NCI-H524 (cell line): ENCODE measurements around the gene ZFP36.
"Not testable (repeated sequence)": the region's sequence is repeated elsewhere in the genome, so short reads cannot be mapped to it uniquely, and the experiment has no call there.

Experiments
- DNase-seq, 2 experiments: peaks; one replicate each; lab custom pipeline; 2025; lab: John Stamatoyannopoulos, UW

Gene ZFP36, protein sequence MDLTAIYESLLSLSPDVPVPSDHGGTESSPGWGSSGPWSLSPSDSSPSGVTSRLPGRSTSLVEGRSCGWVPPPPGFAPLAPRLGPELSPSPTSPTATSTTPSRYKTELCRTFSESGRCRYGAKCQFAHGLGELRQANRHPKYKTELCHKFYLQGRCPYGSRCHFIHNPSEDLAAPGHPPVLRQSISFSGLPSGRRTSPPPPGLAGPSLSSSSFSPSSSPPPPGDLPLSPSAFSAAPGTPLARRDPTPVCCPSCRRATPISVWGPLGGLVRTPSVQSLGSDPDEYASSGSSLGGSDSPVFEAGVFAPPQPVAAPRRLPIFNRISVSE

GRCh38 chr19:39406656-39407409 is at the start of gene ZFP36:
Gene ZFP36 (plus strand): TSS chr19:39406847. CDS start chr19:39406905, 58 bp downstream.
- peak in 1 of 2 experiments; percentile 59 for DNase-seq

- DNase-seq: no peak
These were observed 47.6 kb upstream of the ZFP36 start for GRCh38 chr19:39359026-39359425.

DNA sequence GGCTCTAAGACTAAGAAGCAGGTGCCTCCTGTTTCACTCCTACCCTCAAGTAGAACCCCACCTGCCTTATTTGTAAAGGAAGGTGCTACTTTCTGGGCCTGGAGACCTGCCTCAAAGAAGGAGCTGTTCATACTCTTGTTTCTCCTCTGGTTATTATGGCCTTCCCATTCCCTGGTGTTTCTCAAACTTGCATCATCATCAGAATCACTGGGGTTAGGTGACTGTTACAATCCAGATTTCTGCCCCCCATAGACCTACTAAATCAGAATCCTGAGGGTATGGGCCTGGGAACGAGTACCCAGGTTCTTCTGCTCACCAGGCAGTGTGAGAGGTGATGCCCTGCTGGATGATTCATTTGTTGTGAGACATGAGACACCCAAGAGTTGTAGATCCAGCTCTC is 46.0 kb upstream of the ZFP36 start:
- DNase-seq: no peak

DNA sequence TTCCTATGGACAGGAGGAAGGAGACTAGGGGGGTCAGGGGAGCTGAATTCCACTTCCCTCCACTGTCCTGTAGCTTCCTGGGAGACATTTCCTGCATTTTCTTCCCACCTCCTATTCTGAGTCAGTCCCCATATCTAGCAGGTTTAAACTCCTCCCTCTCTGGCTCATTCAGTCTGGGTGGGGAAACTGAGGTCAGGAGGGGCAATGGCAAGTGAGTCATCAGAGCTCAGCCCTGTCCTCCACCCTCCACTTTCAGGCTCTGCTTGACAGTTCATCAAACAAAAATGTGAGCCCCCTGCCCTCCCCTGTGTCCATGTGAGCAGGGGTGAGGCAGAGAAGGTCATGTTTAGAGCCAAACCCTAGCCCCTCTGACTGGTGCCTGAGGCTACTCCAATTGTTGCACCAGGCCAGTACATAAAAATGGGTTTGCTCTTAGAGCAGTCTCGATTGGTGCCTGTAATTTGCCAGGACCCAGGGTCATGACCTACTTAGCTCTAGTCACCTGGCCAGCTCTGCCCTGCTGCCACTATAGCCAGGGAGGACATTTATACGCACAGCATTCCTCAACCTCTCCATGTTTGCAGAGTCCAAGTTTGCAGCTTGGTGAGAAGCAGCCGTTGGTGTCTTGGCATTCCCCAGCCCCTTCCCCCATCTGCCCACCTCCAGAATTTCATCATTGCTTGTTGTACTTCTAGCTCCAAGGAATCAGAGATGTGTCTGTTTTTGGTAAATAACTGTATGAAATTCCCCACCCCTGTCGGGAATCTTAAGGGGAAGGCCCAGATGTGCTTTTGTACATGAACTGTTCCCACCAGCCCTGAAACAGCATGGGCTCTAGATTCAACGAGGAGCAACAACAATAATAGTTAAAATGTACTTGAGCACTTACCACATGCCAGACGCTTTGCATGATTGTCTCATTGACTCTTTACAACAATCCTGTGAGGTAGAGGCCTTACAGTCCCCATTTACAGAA is 43.7 kb upstream of the ZFP36 start:
- no peak for DNase-seq

DNA sequence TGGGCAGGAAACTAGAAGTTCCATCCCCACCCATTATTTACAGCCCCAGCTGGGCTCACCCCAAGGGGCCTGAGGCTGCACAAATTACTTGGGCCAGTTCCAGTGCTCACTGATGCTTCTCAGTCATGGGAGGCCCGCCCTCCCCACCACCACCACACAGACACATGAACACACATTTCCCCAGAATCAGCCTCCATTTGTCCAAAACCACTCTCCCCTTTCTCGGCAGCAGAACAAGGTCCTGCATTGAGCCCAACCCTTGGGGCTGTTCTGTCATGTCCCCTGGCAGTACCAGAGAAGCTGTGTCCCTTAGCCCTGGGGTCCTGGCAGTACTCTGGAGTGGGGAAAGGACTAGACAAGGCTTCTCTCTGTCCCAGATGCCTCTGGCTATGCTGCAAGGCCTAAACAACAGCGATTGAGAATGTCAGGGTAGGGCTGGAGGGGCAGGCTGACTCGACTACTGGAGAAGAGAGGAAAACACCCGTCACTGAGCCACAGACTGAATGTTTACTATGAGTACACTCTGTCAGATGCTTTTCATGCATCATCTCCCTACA is 42.7 kb upstream of the ZFP36 start:
- DNase-seq: no peak

DNA sequence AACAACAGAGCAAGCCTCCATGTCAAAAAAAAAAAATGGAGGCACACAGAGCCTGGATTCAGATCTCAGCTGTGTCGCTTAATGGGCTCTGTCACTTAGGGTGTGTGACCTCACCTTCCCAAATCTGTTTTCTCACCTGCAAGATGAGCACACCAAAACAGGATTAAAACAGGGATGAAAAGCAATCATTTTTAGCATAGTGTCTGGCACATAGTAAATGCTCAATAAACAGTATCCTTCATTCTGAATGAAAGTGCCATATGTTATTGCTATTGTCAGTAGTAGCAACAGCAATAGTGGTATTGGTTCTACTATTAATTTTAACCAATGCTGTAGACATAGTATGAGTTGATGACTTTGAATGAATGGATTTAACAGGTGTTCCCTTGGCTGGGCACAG is 41.1 kb upstream of the ZFP36 start:
- no peak for DNase-seq

- no peak for DNase-seq
These were observed 37.4 kb upstream of the ZFP36 start for GRCh38 chr19:39369200-39369599.

GRCh38 chr19:39370735-39371134 is 35.9 kb upstream of the ZFP36 start:
- no peak for DNase-seq

- DNase-seq: no peak
These were observed 34.4 kb upstream of the ZFP36 start for GRCh38 chr19:39372047-39372802.

DNA sequence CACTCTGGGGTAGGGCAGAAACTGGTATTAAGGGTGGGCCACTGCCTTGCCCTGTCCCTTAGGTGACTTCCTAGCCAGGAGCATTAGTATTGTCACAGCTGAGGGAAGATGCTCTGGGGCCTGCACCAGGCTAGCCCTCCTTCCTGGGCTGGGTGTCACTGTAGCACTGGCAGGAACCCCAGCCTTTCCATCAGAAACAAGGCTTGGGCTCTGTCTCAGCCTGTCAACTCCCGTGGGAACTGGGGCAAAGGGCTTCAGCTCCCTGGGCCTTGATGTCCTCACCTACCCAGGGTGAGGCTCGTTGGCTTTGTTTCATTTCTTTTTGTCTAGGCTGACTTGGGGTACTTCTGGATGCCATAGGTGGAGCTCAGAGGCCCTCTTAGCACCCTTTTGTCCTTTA is 33.7 kb upstream of the ZFP36 start:
- no peak for DNase-seq

DNA sequence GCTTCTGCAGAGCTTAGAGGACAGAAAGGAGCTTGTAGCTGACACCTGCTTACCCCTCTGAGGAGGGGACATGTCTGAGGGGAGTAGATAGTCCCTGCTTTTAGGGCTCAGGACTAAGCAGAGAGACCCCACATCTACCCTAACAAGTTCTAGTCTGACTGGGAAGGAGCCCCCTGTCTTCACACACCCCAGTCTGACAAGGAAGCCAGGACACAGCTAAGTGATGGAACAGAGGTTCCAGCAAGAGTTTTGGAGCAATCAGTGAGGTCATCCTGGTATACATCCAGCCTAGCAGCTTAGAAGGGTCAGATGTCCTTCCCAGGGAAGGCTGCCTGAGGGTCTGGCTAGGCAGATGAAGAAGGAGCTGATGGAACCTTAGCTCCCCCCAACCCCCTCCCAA is 30.7 kb upstream of the ZFP36 start:
- DNase-seq: no peak

DNA sequence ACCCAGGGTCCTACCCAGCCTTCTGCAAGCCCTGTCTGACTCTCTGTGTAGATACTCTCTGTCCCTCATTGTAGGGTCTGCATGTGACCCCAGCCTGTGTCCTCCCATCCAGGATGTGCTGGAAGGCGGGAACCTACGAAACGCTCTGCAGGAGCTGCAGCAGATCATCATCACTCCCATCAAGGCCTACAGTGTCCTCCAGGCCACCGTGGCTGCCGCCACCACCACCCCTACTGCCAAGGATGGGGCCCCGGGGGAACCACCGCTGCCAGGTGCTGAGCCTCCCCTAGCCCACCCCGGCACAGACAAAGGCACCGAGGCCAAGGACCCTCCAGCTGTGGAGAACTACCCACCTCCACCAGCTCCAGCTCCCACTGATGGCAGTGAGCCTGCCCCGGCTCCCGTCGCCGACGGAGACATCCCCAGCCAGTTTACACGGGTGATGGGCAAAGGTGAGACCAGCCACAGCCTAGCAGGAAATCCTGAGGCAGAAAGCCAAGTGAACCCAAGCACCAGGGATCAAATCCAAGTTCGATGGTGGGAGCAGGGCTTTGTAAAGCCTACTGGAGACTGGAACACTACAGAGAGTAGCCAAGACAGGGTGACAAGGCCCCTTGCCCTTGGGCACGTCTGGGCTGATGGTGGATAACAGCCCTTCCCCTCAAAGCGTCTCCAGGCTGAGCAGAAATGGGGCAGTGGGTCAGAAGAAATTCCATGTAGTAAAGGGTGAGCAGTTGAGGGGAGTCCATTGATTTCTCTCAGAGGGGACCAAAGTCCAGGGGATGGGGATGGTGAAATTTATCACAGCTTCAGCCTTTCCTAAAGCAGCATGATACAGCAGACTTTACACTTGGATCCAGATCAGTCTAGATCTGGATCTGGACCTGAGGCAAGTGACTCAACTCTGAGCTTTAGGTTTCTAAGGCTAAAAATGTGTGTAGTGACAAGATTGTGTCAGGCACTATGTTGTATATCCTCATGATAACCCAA is 29.0 kb upstream of the ZFP36 start:
- DNase-seq: no peak

DNA sequence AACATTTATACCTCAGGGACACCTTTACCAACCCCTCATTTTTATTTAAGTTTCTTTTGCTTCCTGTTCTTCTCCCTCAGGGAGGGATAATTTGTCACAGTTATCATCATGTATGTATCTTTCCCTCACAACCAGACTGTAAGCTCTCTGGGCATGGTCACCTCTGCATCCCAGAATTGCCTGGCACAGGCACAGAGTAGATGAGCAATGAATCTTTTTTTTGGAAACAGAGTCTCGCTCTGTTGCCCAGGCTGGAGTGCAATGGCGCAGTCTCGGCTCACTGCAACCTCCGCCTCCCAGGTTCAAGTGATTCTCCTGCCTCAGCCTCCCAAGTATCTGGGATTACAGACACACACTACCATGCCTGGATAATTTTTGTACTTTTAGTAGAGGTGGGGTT is 27.3 kb upstream of the ZFP36 start:
- not testable (repeated sequence) for DNase-seq

DNA sequence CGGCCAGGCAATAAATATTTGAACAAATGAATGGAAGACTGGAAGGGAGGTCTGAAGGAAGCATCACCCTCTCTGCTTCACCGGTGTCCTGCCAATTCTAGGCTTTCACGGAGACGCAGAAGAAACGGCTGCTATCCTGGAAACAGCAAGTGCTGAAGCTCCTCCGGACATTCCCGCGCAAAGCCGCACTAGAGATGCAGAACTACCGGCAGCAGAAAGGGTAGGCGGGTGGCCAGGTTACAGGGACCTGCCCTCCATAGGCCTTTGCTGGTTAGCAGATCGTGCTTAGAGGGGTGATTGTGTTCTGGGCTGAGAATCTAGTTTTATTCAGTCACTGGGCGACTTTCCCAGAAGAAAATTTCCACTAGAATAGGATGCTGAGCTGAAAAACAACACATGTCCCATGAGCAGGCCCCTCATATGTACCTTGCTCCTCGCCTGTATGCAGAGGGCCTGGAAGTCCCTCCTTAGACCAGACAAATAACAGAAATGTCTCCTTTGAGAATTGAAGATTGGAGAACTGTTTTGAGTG is 26.7 kb upstream of the ZFP36 start:
- no peak for DNase-seq

DNA sequence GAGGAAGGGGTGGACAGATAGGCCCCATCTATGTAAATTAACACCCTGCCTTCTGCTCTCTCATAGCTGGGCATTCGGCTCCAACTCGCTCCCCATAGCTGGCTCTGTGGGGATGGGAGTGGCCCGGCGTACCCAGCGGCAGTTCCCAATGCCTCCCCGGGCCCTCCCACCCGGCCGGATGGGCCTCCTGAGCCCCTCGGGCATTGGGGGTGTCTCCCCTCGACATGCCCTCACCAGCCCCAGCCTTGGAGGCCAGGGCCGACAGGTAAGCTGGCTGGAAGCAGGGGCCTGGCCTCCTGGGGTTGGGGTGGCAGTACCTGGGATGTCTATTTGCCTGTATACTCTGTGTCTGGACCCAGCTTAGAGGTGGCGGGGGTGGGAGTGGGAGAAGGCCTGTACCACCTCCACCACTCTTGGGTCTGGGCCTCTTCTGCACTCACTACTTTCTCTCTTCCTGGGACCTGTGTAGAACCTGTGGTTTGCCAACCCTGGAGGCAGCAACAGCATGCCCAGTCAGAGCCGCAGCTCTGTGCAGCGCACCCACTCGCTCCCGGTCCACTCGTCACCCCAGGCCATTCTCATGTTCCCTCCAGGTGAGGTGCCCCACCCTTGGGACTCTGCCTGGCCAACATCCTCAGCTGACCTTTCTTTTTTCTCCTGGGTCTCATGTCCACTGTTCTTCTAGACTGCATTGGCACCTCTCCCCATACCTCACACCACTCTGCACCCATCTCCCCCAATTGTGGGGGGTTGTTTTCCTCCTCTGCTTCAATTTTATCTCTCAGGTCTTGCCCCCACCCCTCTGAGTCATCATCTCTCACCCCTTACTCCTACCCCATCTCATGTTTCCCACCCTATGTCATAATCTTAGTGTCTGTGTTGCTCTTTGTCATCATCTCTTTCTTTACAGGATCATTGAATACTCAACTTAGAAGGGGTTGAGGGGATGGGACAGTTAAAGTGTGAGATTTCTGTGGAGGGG is 25.8 kb upstream of the ZFP36 start:
- DNase-seq: no peak

DNA sequence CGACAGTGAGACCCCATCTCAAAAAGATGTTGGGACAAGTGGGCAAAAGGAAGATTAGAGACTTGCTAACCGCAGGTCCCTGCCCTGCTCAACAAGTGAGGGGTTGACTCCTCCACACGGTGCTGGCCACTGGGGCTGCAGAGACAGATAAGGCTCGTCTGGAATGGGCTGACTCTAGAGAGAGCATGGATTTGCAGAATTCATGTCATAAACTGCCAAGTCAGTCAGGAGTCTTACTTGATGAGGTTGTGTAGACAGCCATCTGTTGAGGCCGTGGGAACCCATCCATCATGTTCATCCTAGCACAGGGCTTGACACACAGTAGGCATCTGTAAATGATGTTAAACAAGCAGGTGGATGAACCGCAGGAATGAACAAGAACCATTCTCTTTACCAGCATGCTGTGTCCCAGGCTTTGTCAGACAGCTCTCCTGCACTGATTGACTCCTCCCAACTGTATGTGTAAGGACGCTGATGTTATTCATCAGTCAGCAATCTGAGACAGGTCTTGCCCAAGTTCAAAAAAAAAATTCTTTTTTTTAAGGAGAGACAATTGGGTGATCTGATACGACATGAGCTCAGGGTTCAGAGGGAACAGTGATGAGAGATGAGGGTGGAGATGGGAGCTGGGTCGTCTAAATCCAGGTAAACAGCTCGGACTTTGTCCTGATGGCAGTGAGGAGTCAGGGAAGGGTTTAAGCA is 24.6 kb upstream of the ZFP36 start:
- no peak for DNase-seq

DNA sequence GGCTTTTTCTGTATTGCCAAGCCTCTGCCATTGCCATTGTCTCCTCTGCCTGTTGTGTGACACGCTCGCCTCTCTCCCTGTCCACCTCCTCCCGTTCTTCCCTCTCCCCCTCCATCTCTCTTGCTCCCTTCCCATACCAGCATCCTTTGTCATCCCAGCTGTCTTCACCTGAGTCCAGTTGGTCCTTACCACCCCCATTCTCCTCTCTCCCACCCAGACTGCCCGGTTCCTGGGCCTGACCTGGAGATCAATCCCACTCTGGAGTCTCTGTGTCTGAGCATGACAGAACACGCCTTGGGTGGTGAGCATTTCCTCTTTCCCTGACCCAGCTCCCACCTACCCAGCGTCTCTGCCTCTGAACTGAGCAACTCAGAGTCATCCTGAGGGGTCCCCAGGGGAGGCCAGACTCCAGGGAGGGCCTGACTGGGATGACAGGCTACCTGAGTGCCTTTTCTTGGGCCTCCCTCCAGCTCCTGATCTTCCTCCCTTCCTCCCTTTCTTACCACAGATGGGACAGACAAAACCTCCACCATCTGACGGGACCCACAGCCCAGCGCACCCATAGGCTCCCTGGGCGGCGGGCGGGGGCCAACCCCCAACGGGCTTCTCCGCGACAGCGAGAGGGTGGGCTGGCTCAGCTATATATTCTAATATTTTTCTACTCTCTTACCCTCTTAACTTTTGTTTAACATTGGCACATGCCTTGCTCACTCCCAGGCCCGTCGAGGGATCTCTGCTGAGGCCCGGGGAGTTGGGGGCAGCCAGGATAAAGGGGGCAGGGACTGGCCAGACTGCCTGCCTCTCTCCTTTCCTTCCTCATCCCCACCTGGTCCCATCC is 23.4 kb upstream of the ZFP36 start:
- DNase-seq: no peak
